OCI-LY1 (cell line): ENCODE data around the gene ZNF701.

Source experiments
- CTCF ChIP-seq: fragments of 200-600 bp; sonication (generic), shearing (Covaris generic); IDR thresholded peaks from 2 replicates; pipeline ENCODE4 v1.5.1; 2017; ENCODE audit warnings: mild to moderate bottlenecking, antibody characterized with exemption, low read length, moderate library complexity, mixed read lengths
- EZH2 ChIP-seq: fragments of 200-600 bp; sonication (generic), shearing (Covaris generic); IDR thresholded peaks from 2 replicates; pipeline ENCODE4 v1.8.0; 2017; ENCODE audit warnings: borderline replicate concordance, mixed run types, mild to moderate bottlenecking, antibody characterized with exemption, low read length, moderate library complexity, mixed read lengths

GRCh38 chr19:52524086-52524485 is 46.0 kb upstream of the ZNF701 start:
- TF ChIP-seq CTCF = no peak
- TF ChIP-seq EZH2 = no peak
